ENCODE results near the gene ATOH8. TPM values are rescaled to one million over a fixed set of nuclear protein-coding genes. Genes with fewer than 3 reads are reported as not detected.
A peak's percentile ranks its signal among the peaks of the same experiment; 100 is the strongest.

The ATOH8 gene
- total RNA-seq, 4 donors from 2014 or later: 82.8 to 260 (median 167) TPM

GRCh38 chr2:85748039-85748734 is 5.6 kb upstream of the ATOH8 start:
- H3K9me3 ChIP-seq: no peaks in the 10 kb centered on the region
- H3K27ac ChIP-seq: peak overlapping the region in 2 of 3 donors; percentile 62 to 77
- H3K36me3 ChIP-seq: no peaks in the 10 kb centered on the region
- no peak for DNase-seq
- intact Hi-C loops (cut with DNase I): no loop called here
- H3K4me1 ChIP-seq: peaks cover 44 to 78% of the 10 kb centered on the region in 2 donors
- H3K4me3 ChIP-seq (replicated peaks in 1 of 3): no peak overlapping the region
- 88 to 94% methylated on average over 7 to 9 of the region's 9 CpGs for WGBS, 2 donors
- no peaks in the 10 kb centered on the region for H3K27me3 ChIP-seq
- TF ChIP-seq CTCF (IDR thresholded peaks at IDR 0.05) (no peak), POLR2A (IDR thresholded peaks at IDR 0.05) (no peak)

- intact Hi-C loops (cut with DNase I): no loop called here
- DNase-seq: no peak
- peaks cover 0 to 3% of the 10 kb centered on the region in 2 donors for H3K36me3 ChIP-seq
- H3K4me3 ChIP-seq (replicated peaks in 1 of 3): no peak overlapping the region
- H3K27me3 ChIP-seq: no peaks in the 10 kb centered on the region
- H3K9me3 ChIP-seq: no peaks in the 10 kb centered on the region
- H3K27ac ChIP-seq: peak overlapping the region; percentile 24 to 77 (median 62)
- 64 to 65% methylated on average over 7 of the region's 7 CpGs for WGBS, 2 donors
- TF ChIP-seq CTCF (IDR thresholded peaks at IDR 0.05): peak in 1 of 6 experiments; percentile 1
- TF ChIP-seq POLR2A (IDR thresholded peaks at IDR 0.05): no peak
- H3K4me1 ChIP-seq: peaks cover 33 to 68% of the 10 kb centered on the region in 2 donors
Observed at GRCh38 chr2:85748985-85749875, 4.6 kb upstream of the ATOH8 start.

GRCh38 chr2:85750587-85751575 is 2.9 kb upstream of the ATOH8 start:
- H3K9me3 ChIP-seq: no peaks in the 10 kb centered on the region
- TF ChIP-seq CTCF (IDR thresholded peaks at IDR 0.05) (peak; percentile 48 to 88 (median 73)), POLR2A (IDR thresholded peaks at IDR 0.05) (peak in 1 of 2 donors; percentile 20)
- peaks cover 0 to 17% of the 10 kb centered on the region in 2 donors for H3K36me3 ChIP-seq
- 42 to 50% methylated on average over 10 to 13 of the region's 15 CpGs for WGBS, 2 donors
- H3K4me1 ChIP-seq: peaks cover 17 to 51% of the 10 kb centered on the region in 2 donors
- no peaks in the 10 kb centered on the region for H3K27me3 ChIP-seq
- no peak overlapping the region for H3K4me3 ChIP-seq (replicated peaks in 1 of 3)
- intact Hi-C loops (cut with DNase I): no loop called here
- peak overlapping the region; percentile 60 to 99 (median 99) for H3K27ac ChIP-seq
- DNase-seq: peak; percentile 83 to 84

GRCh38 chr2:85751627-85752026 is 2.2 kb upstream of the ATOH8 start:
- 88 to 89% methylated on average over 11 of the region's 11 CpGs for whole genome bisulfite sequencing, 2 donors
- intact Hi-C loops (cut with DNase I): no loop called here
- Histone ChIP-seq H3K9me3 (no peaks in the 10 kb centered on the region), H3K36me3 (peaks cover 0 to 17% of the 10 kb centered on the region in 2 donors), H3K4me3 (replicated peaks in 1 of 3) (no peak overlapping the region), H3K27me3 (no peaks in the 10 kb centered on the region), H3K4me1 (peaks cover 15 to 44% of the 10 kb centered on the region in 2 donors), H3K27ac (peak overlapping the region; percentile 60 to 99 (median 99))
- TF ChIP-seq POLR2A (IDR thresholded peaks at IDR 0.05) (no peak), CTCF (IDR thresholded peaks at IDR 0.05) (no peak)
- no peak for DNase-seq

All from thyroid gland (tissue), 4 donors.